GM12878 (cell line): ENCODE results near the gene CCL15. TPM values are rescaled to one million over a fixed set of nuclear protein-coding genes. Genes with fewer than 3 reads are reported as not detected.

Experiments
- ATAC-seq: fragments of 200-7000 bp; cut with Tn5 transposase; 3 replicates; pipeline ENCODE4 v1.9.1; 2020; ENCODE audit warnings: mild to moderate bottlenecking, moderate library complexity
- Bru-seq: library from RNA; stranded (reverse); fragments of 400-500 nt; gene quantifications from one replicate; lab custom pipeline; 2021; lab: Mats Ljungman, UMichigan
- BruChase-seq, 2 experiments: library from RNA; stranded (reverse); fragments of 400-500 nt; gene quantifications; one replicate each; lab custom pipeline; 2021; lab: Mats Ljungman, UMichigan
- BruUV-seq: library from RNA; stranded (reverse); fragments of 400-500 nt; replicated peaks from 2 replicates; lab custom pipeline; 2021; lab: Mats Ljungman, UMichigan
- CTCF ChIA-PET: fragments of 300-600 bp; sonication (Branson Sonifier 250); formaldehyde crosslinking; extraction: SDS; loops from one replicate; lab custom pipeline; 2021; ENCODE audit warnings: inconsistent platforms; lab: Yijun Ruan, JAX
- POLR2A ChIA-PET: fragments of 350-600 bp; formaldehyde crosslinking; extraction: SDS; loops from one replicate; lab custom pipeline; 2021; ENCODE audit warnings: inconsistent platforms; lab: Charles Lee
- RAD21 ChIA-PET: fragments of 300-600 bp; sonication (Branson Sonifier 250); formaldehyde crosslinking; loops from one replicate; lab custom pipeline; 2023; ENCODE audit warnings: antibody characterized with exemption; ENCODE audit not compliant: unreplicated experiment; lab: Charles Lee
- SMC1A ChIA-PET: fragments of 300-600 bp; sonication (Branson Sonifier 250); formaldehyde crosslinking; loops from one replicate; lab custom pipeline; 2023; ENCODE audit not compliant: unreplicated experiment, uncharacterized antibody; lab: Charles Lee
- DNase-seq: peaks from one replicate; pipeline ENCODE4 v3.0.0-alpha.2; 2011; ENCODE audit warnings: low read depth, low spot score
- FAIRE-seq: peaks from 3 replicates; lab custom pipeline; 2011; peaks lifted over from hg19 to GRCh38; lab: Jason Lieb, UNC
- H2AFZ ChIP-seq: 2 replicates; pipeline ENCODE4 v1.6.0; 2011; ENCODE audit warnings: low read depth, low read length, control low read depth; ENCODE audit not compliant: control insufficient read depth
- H3K27ac ChIP-seq: 2 replicates; pipeline ENCODE4 v1.5.1; 2011; ENCODE audit warnings: control low read depth; ENCODE audit not compliant: control insufficient read depth, insufficient read depth
- H3K27me3 ChIP-seq, 2 experiments: replicated peaks in 1 of 2; 2 replicates each; pipeline versions ENCODE4 v1.6.0 to v1.6.1; 2011; ENCODE audit warnings: low read length in 1 of 2; ENCODE audit not compliant: control insufficient read depth in 2 of 2, insufficient read depth in 2 of 2
- H3K36me3 ChIP-seq, 2 experiments: 2 replicates each; pipeline ENCODE4 v1.5.1; 2011; ENCODE audit warnings: low read length in 1 of 2; ENCODE audit not compliant: control insufficient read depth in 2 of 2, insufficient read depth in 2 of 2
- H3K4me1 ChIP-seq: 2 replicates; pipeline ENCODE4 v1.6.1; 2011; ENCODE audit warnings: mild to moderate bottlenecking, low read length, moderate library complexity, mixed read lengths; ENCODE audit not compliant: control insufficient read depth, insufficient read depth
- H3K4me2 ChIP-seq: 2 replicates; pipeline ENCODE4 v1.6.0; 2011; ENCODE audit warnings: control low read depth; ENCODE audit not compliant: control insufficient read depth, insufficient read depth
- H3K4me3 ChIP-seq: fragments of 200-600 bp; sonication (generic); 2 replicates; pipeline ENCODE4 v1.5.1; 2016
- H3K79me2 ChIP-seq: 2 replicates; pipeline ENCODE4 v1.6.0; 2011; ENCODE audit warnings: low read length; ENCODE audit not compliant: control insufficient read depth, insufficient read depth
- H3K9ac ChIP-seq: 2 replicates; pipeline ENCODE4 v1.8.0; 2011; ENCODE audit warnings: low read length, control low read depth, mixed read lengths; ENCODE audit not compliant: control insufficient read depth, insufficient read depth
- H3K9me3 ChIP-seq: replicated peaks from 3 replicates; pipeline ENCODE4 v1.5.1; 2011; ENCODE audit warnings: mild to moderate bottlenecking, low read length; ENCODE audit not compliant: control insufficient read depth, insufficient read depth
- H4K20me1 ChIP-seq: 2 replicates; pipeline ENCODE4 v1.6.0; 2011; ENCODE audit not compliant: control insufficient read depth, insufficient read depth
- BMI1 ChIP-seq: fragments of 450-650 bp; IDR thresholded peaks from 2 replicates; pipeline ENCODE4 v1.6.1; 2016; ENCODE audit warnings: mild to moderate bottlenecking, moderate library complexity, borderline replicate concordance
- CHD1 ChIP-seq: IDR thresholded peaks from 2 replicates; pipeline ENCODE4 v1.6.1; 2012; ENCODE audit warnings: low read depth, low read length, improper control_type of control experiment
- CUX1 ChIP-seq: IDR thresholded peaks from 2 replicates; pipeline ENCODE4 v1.6.1; 2012; ENCODE audit warnings: improper control_type of control experiment, low read depth, low read length; ENCODE audit not compliant: insufficient replicate concordance
- LARP7 ChIP-seq: fragments of 450-650 bp; IDR thresholded peaks from 2 replicates; pipeline ENCODE4 v1.6.1; 2017; ENCODE audit warnings: mild to moderate bottlenecking
- NBN ChIP-seq: fragments of 450-650 bp; IDR thresholded peaks from 2 replicates; pipeline ENCODE4 v1.6.1; 2016
- NR2C1 ChIP-seq: fragments of 450-650 bp; IDR thresholded peaks from 2 replicates; pipeline ENCODE4 v1.6.1; 2017; ENCODE audit warnings: antibody characterized with exemption, mild to moderate bottlenecking, moderate library complexity
- PBX3 ChIP-seq: IDR thresholded peaks from 2 replicates; pipeline ENCODE4 v1.6.1; 2011; ENCODE audit warnings: mild to moderate bottlenecking, low read depth, low read length, moderate library complexity; ENCODE audit not compliant: insufficient replicate concordance
- TARDBP ChIP-seq: IDR thresholded peaks from 2 replicates; pipeline ENCODE4 v1.6.1; 2016; ENCODE audit warnings: borderline replicate concordance
- TBL1XR1 ChIP-seq: IDR thresholded peaks from 2 replicates; pipeline ENCODE4 v1.6.1; 2012; ENCODE audit warnings: low read depth, low read length, improper control_type of control experiment
- TCF7 ChIP-seq: IDR thresholded peaks from 2 replicates; pipeline ENCODE4 v1.6.1; 2014; ENCODE audit warnings: antibody characterized with exemption, borderline replicate concordance
- USF1 ChIP-seq: IDR thresholded peaks from 2 replicates; pipeline ENCODE4 v1.6.1; 2011; ENCODE audit warnings: borderline replicate concordance, low read depth, mild to moderate bottlenecking, moderate library complexity, mixed read lengths, low read length; ENCODE audit not compliant: insufficient read depth; ENCODE audit errors: extremely low read length
- WGBS: methylation state at CpG from one replicate; pipeline ENCODE4 v1.1.6; 2016; ENCODE audit warnings: low lambda C conversion rate; ENCODE audit not compliant: insufficient replicate concordance, insufficient coverage; ENCODE audit errors: missing lambda C conversion rate; 5-methylcytosine and 5-hydroxymethylcytosine counted together
- in situ Hi-C: fragments of 300-500 bp; cut with MboI; formaldehyde crosslinking; loops from 9 replicates; pipeline ENCODE4 v1.14.3; 2018; ENCODE audit warnings: mixed read lengths
- intact Hi-C: fragments of 100-400 bp; cut with micrococcal nuclease; formaldehyde crosslinking; loops from one replicate; pipeline ENCODE4 v1.14.2; 2022; ENCODE audit not compliant: unreplicated experiment
- long read RNA-seq, 2 experiments: library from polyadenylated mRNA; unstranded; transcript quantifications; one replicate each; pipeline ENCODE4 v2.0.0, GENCODE V29; 2019 to 2020
- polyA minus RNA-seq, 3 experiments: library from RNA; depleted of rRNA, polyadenylated mRNA; stranded (reverse); fragments of >200 nt; gene quantifications; 2 replicates each; pipeline ENCODE4 v1.2.3, GENCODE V29; 2011
- polyA plus RNA-seq, 11 experiments: library from polyadenylated mRNA; depleted of rRNA in 4 of 11; unstranded in 6 of 11; stranded (reverse) in 5 of 11; fragments of >200 nt; fragmentation: Nextera tagmentation in 4 of 11; fragmentation: Illumina TruSeq in 1 of 11; extraction: Ambion mirVana in 4 of 11; extraction: Trizol in 1 of 11; gene quantifications; 1 replicate in 1 of 11; 2 replicates in 10 of 11; pipeline versions ENCODE4 v1.2.1 to v1.2.3, GENCODE V29; 2011 to 2016; ENCODE audit warnings: inconsistent platforms in 2 of 11, missing spikeins in 2 of 11, low read depth in 1 of 11
- total RNA-seq, 4 experiments: library from RNA; depleted of rRNA in 3 of 4; stranded (reverse); fragments of >200 nt in 3 of 4; fragmentation: Illumina TruSeq in 1 of 4; extraction: Trizol in 1 of 4; gene quantifications; 2 replicates each; pipeline versions ENCODE4 v1.2.1 to v1.2.3, GENCODE V29; 2013 to 2021

Gene CCL15
- total RNA-seq (2013; cell fraction: nucleolus; rRNA removed) = not detected in 2 replicates
- total RNA-seq (2014; rRNA removed) (not detected in 2 replicates), total RNA-seq (2014; rRNA removed; fragmentation: Illumina TruSeq; extraction: Trizol) (not detected in 2 replicates), total RNA-seq (2021) (not detected in 2 replicates), polyA plus RNA-seq (2011; rRNA removed) (not detected in 2 replicates), polyA plus RNA-seq (2014; fragmentation: Illumina TruSeq; extraction: Trizol) (0.12 TPM in 1 of 2 replicates, not detected in the other), polyA plus RNA-seq (2014; fragmentation: Nextera tagmentation; extraction: Ambion mirVana) (not detected), polyA plus RNA-seq (2014; rRNA removed) (not detected in 2 replicates), polyA plus RNA-seq (2016; fragmentation: Nextera tagmentation; extraction: Ambion mirVana) (not detected), polyA minus RNA-seq (2011; rRNA and poly(A)+ RNA removed) (not detected in 2 replicates), Bru-seq, nascent RNA (percentile 23 among the genes with signal in this experiment), BruChase-seq, experiment 1, labeled RNA remaining after a 6-hour chase (not detected), BruChase-seq, experiment 2, labeled RNA remaining after a 2-hour chase (not detected)
- polyA plus RNA-seq (2011; ENCODE audit: low read depth) = not detected
- not detected in 2 replicates for polyA plus RNA-seq (2011; cell fraction: cytosol; rRNA removed)
- not detected in 2 replicates for polyA plus RNA-seq (2011; cell fraction: nucleus; rRNA removed)
- not detected in 2 replicates for polyA plus RNA-seq (2012)
- not detected in 2 replicates for polyA minus RNA-seq (2011; cell fraction: cytosol; rRNA and poly(A)+ RNA removed)
- polyA minus RNA-seq (2011; cell fraction: nucleus; rRNA and poly(A)+ RNA removed) = not detected in 2 replicates
- long read RNA-seq, experiment 1 = 0 reads
- long read RNA-seq, experiment 2 = 0 reads

GRCh38 chr17:36001110-36001771, at the start of gene CCL15:
TSS of gene CCL15 (minus strand) at chr17:36001553. CDS start at chr17:36001492, 61 bp downstream.
- in situ Hi-C loops (no loop called here), intact Hi-C loops (no loop called here)
- no peak within 1 kb of the TSS for H3K9ac ChIP-seq
- no peak within 1 kb of the TSS for H3K27ac ChIP-seq
- WGBS = 65% methylated on average over 6 of the region's 6 CpGs
- H3K4me2 ChIP-seq = no peak within 1 kb of the TSS; the same call in 1 of the 2 replicates
- no peaks in the 10 kb centered on the region for H4K20me1 ChIP-seq
- BruUV-seq = no TSS peak
- ChIA-PET RAD21 (interaction anchor here (0.6 to 1.6 kb wide), 3 partner anchors 32 to 145 kb away, joined by 3 to 9 read pairs (median 4); no protein-coding TSS in a partner anchor), POLR2A (no interaction called here), CTCF (interaction anchor here (0.7 to 1.4 kb wide), 3 partner anchors 30 to 73 kb away, joined by 3 to 5 read pairs (median 3); no protein-coding TSS in a partner anchor), SMC1A (interaction anchor here (1.1 to 2.1 kb wide), 3 partner anchors 19 to 44 kb away, joined by 3 to 7 read pairs (median 3); partner anchors contain the start of gene CCL16)
- no peaks in the 10 kb centered on the region for H3K36me3 ChIP-seq
- no peak within 1 kb of the TSS for H2AFZ ChIP-seq
- ATAC-seq = 0 out of 3 replicates have a peak, but pooled peaks have one; percentile 24
- H3K4me1 ChIP-seq = peaks cover 19% of the 10 kb centered on the region
- TF ChIP-seq NR2C1 = no peak
- TF ChIP-seq TCF7 = no peak
- no peak for TF ChIP-seq TARDBP
- no peak for TF ChIP-seq CUX1
- no peak for TF ChIP-seq CHD1
- no peak for TF ChIP-seq USF1
- TF ChIP-seq TBL1XR1 = no peak
- TF ChIP-seq LARP7 = no peak
- TF ChIP-seq NBN = no peak
- no peak for TF ChIP-seq PBX3
- TF ChIP-seq BMI1 = no peak
- H3K4me3 ChIP-seq = no peak within 1 kb of the TSS
- no peaks in the 10 kb centered on the region for H3K9me3 ChIP-seq
- DNase-seq = no peak
- no peaks in the 10 kb centered on the region for H3K27me3 ChIP-seq
- FAIRE-seq = no peak
- H3K79me2 ChIP-seq = no peaks in the 10 kb centered on the region
